PFSK-1 (cell line): ENCODE data around the gene STARD13.

Source experiments
- FOXP2 ChIP-seq: optimal IDR thresholded peaks from 2 replicates; pipeline ENCODE3; 2011; ENCODE audit warnings: borderline replicate concordance, control low read depth, inconsistent platforms; ENCODE audit not compliant: insufficient read depth; ENCODE audit errors: extremely low read length, extremely low read depth
- POLR2AphosphoS5 ChIP-seq: IDR thresholded peaks from 2 replicates; pipeline ENCODE4 v1.6.1; 2012; ENCODE audit warnings: low read depth, mild to moderate bottlenecking, control low read depth, low read length, moderate library complexity
- SIN3A ChIP-seq: IDR thresholded peaks from 2 replicates; pipeline ENCODE4 v1.6.1; 2012; ENCODE audit warnings: mild to moderate bottlenecking, low read length, moderate library complexity, borderline replicate concordance; ENCODE audit not compliant: insufficient read depth
- TAF1 ChIP-seq: IDR thresholded peaks from 2 replicates; pipeline ENCODE4 v1.6.1; 2012; ENCODE audit warnings: low read length, control low read depth, borderline replicate concordance; ENCODE audit not compliant: insufficient read depth
- TF ChIP-seq, protein P1 (sequence below), 2 experiments: IDR thresholded peaks; 2 replicates each; pipeline versions ENCODE4 v1.6.1 to v1.8.0; 2011 to 2012; ENCODE audit warnings: low read depth in 2 of 2, low read length in 2 of 2, control low read depth in 1 of 2, inconsistent platforms in 1 of 2, mild to moderate bottlenecking in 1 of 2, moderate library complexity in 1 of 2; ENCODE audit not compliant: insufficient read depth in 1 of 2

Gene STARD13

DNA sequence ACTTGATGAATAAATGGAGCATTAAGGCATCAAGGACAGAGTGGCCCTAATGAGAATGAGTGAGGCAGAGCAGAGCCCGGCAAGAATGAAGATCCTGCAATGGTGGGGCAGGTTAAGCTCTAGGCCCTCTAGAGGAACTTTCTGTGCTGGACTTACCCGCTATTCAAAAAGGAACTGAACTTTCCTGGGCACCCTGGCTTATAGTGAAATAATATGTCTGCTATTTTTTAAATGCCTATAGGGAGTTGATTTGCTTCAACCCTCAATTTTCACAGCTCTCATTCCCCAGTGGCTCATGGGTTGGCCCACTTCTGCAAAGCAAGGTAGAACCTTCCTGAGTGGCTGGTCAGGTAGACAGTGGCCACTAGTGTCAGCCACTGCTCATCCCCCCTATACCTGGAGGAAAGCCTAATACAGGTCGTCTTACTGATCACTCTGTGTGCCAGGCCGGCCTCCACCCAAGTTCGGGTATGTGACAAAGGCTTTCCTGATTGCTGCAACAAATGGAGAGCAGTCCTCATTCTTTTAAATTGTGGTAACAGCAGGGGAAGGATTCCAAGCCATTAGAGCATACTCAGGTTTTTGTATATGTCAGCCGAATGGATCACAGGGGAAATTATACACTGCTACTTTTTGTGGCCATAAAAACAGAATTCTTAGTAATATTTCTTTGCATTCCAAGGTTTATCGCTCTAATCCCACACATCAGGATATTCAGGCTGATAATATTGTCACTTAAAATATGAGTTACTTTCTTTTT is 166.4 kb downstream of the STARD13 start:
- TF ChIP-seq, protein P1, sequence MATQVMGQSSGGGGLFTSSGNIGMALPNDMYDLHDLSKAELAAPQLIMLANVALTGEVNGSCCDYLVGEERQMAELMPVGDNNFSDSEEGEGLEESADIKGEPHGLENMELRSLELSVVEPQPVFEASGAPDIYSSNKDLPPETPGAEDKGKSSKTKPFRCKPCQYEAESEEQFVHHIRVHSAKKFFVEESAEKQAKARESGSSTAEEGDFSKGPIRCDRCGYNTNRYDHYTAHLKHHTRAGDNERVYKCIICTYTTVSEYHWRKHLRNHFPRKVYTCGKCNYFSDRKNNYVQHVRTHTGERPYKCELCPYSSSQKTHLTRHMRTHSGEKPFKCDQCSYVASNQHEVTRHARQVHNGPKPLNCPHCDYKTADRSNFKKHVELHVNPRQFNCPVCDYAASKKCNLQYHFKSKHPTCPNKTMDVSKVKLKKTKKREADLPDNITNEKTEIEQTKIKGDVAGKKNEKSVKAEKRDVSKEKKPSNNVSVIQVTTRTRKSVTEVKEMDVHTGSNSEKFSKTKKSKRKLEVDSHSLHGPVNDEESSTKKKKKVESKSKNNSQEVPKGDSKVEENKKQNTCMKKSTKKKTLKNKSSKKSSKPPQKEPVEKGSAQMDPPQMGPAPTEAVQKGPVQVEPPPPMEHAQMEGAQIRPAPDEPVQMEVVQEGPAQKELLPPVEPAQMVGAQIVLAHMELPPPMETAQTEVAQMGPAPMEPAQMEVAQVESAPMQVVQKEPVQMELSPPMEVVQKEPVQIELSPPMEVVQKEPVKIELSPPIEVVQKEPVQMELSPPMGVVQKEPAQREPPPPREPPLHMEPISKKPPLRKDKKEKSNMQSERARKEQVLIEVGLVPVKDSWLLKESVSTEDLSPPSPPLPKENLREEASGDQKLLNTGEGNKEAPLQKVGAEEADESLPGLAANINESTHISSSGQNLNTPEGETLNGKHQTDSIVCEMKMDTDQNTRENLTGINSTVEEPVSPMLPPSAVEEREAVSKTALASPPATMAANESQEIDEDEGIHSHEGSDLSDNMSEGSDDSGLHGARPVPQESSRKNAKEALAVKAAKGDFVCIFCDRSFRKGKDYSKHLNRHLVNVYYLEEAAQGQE (IDR thresholded peaks at IDR 0.05; ENCODE audit: insufficient read depth in 1 of 2, low read depth in 2 of 2, low read length in 2 of 2) = no peak
- TF ChIP-seq POLR2AphosphoS5 (no peak), FOXP2 (no peak), SIN3A (no peak), TAF1 (no peak)

GRCh38 chr13:33116321-33117010 is 169.1 kb downstream of the STARD13 start:
- TF ChIP-seq, protein P1 (IDR thresholded peaks at IDR 0.05; ENCODE audit: insufficient read depth in 1 of 2, low read depth in 2 of 2, low read length in 2 of 2) = no peak
- TF ChIP-seq POLR2AphosphoS5 = no peak
- TF ChIP-seq FOXP2 = no peak
- TF ChIP-seq TAF1 = no peak
- no peak for TF ChIP-seq SIN3A

DNA sequence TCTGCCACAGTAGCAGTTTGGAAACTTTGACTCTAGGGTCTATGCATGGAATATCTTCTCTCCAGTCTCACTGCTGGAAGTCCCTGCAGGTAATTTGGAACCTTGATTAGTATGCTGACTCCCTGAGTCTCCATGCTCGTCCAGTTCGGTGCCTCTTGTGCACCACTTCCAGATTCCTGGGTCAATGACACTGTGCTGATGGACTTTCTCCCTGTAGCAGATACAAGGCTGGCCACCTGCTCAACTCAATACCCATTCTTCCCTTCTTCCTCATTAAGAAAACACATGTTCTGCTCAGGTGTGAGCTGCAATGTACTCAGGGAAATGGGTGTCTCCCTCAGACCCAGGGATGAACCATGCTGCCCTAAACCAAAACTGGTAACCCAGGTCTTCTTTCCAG is 170.3 kb downstream of the STARD13 start:
- no peak for TF ChIP-seq SIN3A
- TF ChIP-seq POLR2AphosphoS5 = no peak
- TF ChIP-seq TAF1 = no peak
- TF ChIP-seq FOXP2 = no peak
- TF ChIP-seq, protein P1 (IDR thresholded peaks at IDR 0.05; ENCODE audit: insufficient read depth in 1 of 2, low read depth in 2 of 2, low read length in 2 of 2) = no peak

DNA sequence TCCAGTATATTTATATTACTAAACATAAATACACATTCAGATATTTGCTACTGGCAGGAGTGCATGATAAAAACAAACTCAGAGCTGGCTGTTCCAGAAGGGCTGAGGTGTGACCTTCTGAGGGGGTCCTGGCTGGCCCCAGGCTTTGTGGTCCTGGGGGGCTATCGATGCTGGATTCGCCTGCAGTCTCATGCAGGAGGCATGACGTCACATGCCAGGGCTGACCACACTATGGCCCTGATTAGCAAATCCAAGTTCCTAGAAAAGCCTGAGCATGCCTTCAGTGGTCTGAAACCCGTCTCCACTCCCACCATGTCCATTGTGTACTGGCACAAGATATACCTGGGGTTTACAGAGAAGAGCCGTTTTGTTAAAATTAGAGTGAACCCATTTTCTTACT is 171.4 kb downstream of the STARD13 start:
- no peak for TF ChIP-seq POLR2AphosphoS5
- no peak for TF ChIP-seq SIN3A
- TF ChIP-seq FOXP2 = no peak
- TF ChIP-seq TAF1 = no peak
- TF ChIP-seq, protein P1 (IDR thresholded peaks at IDR 0.05; ENCODE audit: insufficient read depth in 1 of 2, low read depth in 2 of 2, low read length in 2 of 2) = no peak
